ENCODE measurements around the gene CSNK2A1.
"Not testable (repeated sequence)": the region's sequence is repeated elsewhere in the genome, so short reads cannot be mapped to it uniquely, and the experiment has no call there.

The CSNK2A1 gene

GRCh38 chr20:543369-544152 lies at the start of gene CSNK2A1:
CSNK2A1 (minus strand) TSS chr20:543790; CDS start chr20:508551, 35,239 bp downstream.
- DNase-seq (ENCODE audit: low read depth, low spot score) = peak; percentile 97

GRCh38 chr20:592506-592905 lies 48.9 kb upstream of the CSNK2A1 start:
- DNase-seq (ENCODE audit: low read depth, low spot score) = no peak

- no peak for DNase-seq (ENCODE audit: low read depth, low spot score)
These were observed 48.4 kb upstream of the CSNK2A1 start for GRCh38 chr20:591941-592340.

DNA sequence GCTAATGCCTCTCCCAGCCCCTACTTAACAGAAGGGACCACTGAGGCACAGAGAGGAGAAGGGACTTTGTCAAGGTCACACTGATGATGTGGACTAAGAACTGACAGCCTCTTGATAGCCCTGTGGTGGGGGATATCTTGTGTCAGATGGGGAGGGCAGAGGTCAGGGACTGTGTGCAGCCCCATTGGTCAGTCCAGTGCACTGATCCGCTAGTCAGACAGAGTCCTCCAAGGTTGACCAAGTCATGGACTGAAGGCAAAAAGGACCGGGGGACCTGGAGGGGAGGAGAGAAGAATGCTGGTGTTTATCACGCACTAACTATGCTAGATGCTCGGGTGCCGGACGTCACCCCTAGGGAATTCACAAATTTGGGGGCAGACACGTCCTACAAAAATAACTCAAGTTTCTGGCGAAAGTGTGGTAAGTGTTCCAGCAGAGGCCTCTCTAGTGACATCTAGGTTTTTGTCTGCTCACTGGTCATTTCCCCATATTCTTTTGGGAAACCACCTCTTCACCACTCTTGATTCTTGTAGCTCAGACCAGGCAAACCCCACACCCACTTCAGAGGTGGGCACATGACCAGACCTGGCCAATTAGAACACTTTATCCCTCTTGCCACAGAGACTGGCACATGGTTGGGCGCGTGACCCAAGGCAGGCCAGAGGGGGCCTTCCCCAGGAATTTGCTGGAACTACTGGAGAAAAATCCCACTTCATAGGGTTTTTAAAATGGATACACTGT lies 45.5 kb upstream of the CSNK2A1 start:
- peak; percentile 36 for DNase-seq (ENCODE audit: low read depth, low spot score)

DNA sequence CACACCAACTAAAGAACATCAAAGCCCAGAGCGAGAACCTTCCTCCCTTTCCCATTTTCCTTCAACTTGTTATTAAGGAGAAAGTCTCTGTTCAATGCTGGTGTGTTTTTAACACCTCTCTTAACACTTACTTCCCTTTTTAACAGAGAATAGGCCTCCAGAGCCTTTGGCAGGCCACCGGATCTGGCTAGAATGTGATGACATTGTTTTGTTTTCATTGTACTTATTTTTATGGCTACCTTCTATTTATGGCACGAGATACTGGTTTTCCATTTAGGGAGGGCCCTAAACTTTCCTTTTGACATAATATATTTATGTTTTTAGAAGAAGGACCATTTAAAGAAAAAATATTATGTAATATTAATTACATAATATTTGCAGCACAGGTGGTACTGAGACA lies 44.9 kb upstream of the CSNK2A1 start:
- DNase-seq (ENCODE audit: low read depth, low spot score) = no peak

GRCh38 chr20:584971-585301 lies 41.3 kb upstream of the CSNK2A1 start:
- no peak for DNase-seq (ENCODE audit: low read depth, low spot score)

- no peak for DNase-seq (ENCODE audit: low read depth, low spot score)
These were observed 40.8 kb upstream of the CSNK2A1 start for GRCh38 chr20:584161-584970.

DNA sequence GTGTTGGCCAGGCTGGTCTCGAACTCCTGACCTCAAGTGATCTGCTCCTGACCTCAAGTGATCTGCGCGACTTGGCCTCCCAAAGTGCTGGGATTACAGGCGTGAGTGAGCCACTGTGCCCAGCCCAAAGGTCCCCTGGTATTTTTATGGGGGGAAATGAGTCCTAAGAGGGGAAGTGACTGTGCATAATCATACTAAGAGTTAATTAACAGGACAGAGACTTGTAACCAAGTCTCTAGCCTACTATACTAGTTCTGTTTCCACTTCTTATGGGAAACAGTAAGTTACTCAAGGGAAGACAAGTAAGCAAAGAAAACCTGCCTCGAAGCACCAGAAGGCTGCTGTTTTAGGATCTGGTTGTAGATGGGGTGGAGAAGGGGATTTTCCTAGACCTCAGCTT lies 38.6 kb upstream of the CSNK2A1 start:
- no peak for DNase-seq (ENCODE audit: low read depth, low spot score)

- not testable (repeated sequence) for DNase-seq (ENCODE audit: low read depth, low spot score)
These were observed 35.5 kb upstream of the CSNK2A1 start for GRCh38 chr20:578940-579690.

- DNase-seq (ENCODE audit: low read depth, low spot score) = no peak
These were observed 33.7 kb upstream of the CSNK2A1 start for GRCh38 chr20:577167-577791.

DNA sequence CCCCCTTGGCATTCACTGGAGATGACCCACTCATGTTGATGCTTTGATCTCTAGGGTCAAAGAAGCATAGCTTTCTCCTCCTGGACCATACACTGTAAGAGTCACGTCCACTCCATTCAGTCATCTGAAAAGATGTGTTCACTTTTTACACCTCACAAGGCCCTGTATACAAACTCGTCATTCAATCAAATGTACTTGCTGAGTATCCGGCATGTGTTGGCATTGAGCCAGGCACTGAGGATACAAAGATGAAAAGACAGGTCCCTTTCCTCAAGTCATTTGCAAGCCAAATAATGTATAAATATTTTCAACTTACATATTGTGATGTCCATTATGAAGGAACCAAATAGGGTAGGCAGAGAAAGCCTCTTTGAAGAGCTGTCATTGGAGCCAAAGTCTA lies 32.6 kb upstream of the CSNK2A1 start:
- DNase-seq (ENCODE audit: low read depth, low spot score) = no peak

DNA sequence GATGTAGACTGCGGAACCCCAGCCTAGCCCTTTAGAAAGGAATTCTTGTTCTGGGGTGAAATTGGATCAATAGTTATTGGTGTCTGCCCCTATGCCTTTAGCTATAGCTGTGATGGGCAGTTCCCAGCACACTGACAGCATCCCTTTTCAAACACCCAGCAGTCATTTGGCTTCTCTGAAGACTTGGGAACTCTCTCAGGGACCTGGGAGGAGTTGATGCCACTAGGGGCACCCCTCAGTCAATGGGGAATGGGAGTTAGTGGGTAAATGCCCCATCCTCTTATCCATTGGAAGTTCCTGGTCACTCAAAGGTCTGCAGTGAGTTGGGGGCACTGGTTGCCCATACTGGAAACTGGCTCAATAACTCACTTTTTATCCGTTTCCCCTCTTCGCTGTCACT lies 31.6 kb upstream of the CSNK2A1 start:
- DNase-seq (ENCODE audit: low read depth, low spot score) = no peak

DNA sequence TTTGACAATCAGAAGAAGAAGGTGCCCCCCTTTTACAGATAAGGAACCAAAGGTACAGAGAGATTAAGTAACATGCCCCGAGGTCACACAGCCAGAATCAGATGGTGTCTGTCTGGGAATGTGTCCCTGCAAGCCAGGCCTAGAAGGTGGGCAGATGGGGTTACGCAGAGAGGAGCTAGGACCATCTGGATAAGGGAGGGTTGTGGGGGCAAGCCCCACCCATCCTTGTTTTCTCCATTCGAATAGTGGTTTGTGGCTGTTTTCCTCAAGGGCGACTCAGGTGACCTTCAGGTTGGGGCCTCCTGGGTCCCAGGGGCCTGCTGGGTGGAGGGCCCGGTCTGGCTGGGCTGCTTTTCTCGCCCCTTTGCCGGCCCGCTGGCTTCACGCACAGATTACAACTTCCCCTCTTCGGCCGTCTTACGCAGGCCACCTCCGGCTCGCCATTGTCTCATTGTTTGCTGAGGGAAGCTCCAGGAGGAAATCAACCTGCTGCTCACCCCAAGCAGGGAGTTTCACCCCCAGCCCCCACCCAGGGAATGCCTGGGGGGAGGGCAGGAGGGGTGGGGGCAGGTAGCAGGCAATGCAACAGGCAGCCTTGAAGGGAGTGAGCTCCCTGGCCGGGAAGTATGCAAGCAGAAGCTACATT lies 30.8 kb upstream of the CSNK2A1 start:
- DNase-seq (ENCODE audit: low read depth, low spot score) = peak; percentile 58

- no peak for DNase-seq (ENCODE audit: low read depth, low spot score)
These were observed 30.1 kb upstream of the CSNK2A1 start for GRCh38 chr20:573414-574296.

GRCh38 chr20:572727-573126 lies 29.1 kb upstream of the CSNK2A1 start:
- DNase-seq (ENCODE audit: low read depth, low spot score) = no peak

DNA sequence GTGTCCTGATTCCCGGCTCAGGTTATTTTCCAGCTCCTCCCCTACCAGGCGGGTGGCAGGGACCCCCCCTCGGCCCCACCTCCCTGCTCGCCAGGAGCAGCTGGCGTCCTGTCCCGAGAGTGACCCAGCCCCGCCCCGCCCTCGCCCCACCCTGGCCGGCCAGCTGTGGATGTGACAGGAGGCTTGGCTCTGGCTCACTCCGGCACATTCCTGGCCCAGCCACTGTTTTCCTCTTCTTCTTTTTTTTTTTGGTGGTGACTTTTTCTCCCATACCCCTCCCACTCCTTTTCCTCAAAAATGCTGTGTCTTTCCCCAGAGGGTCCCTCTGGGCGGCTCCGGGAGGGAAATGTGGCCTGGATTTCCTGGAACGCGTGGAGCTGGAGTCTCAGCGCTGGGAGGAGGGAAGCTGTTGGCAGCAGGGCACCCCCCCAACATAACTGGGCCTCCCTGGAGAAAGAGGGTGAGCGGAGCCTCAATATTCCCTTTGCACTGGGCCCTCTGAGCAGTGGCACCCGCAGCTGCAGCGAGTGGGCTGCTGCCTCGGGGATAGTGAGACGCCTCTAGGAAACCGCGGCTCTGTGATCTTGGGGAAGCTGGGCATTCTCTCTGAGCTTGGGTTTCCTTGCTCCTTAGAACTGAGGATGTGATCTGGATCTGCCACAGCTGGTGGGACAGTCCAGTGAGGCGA lies 28.3 kb upstream of the CSNK2A1 start:
- DNase-seq (ENCODE audit: low read depth, low spot score) = peak; percentile 78

- DNase-seq (ENCODE audit: low read depth, low spot score) = no peak
These were observed 25.3 kb upstream of the CSNK2A1 start for GRCh38 chr20:568673-569415.

GRCh38 chr20:568097-568652 lies 24.6 kb upstream of the CSNK2A1 start:
- no peak for DNase-seq (ENCODE audit: low read depth, low spot score)
